Right ventricle myocardium inferior (tissue), 1 donor: ENCODE results near the gene AGFG2. TPM values are rescaled to one million over a fixed set of nuclear protein-coding genes. Genes with fewer than 3 reads are reported as not detected.

Experiments
- ATAC-seq: fragments of 200-7000 bp; cut with Tn5 transposase; one replicate; pipeline ENCODE4 v1.9.1; 2020; ENCODE audit warnings: mild to moderate bottlenecking, moderate library complexity
- DNase-seq: peaks from one replicate; pipeline ENCODE4 v3.0.0; 2021; ENCODE audit errors: missing footprints
- intact Hi-C: fragments of 100-400 bp; cut with DNase I; formaldehyde crosslinking; loops from one replicate; pipeline ENCODE4 v1.11.0; 2022
- total RNA-seq: library from RNA; stranded (reverse); fragmentation: NEBNext Ultra II Directional; extraction: Animal tissue kit (Norgen Biotek cat#: 25700); gene quantifications from one replicate; pipeline ENCODE4 v1.2.1, GENCODE V29; 2021
- donor health status: DM: no; HTN: yes; CAD: no; lungs with severe emphysema.

The AGFG2 gene
- total RNA-seq, 1 donor from 2014 or later: 21.5 TPM

DNA sequence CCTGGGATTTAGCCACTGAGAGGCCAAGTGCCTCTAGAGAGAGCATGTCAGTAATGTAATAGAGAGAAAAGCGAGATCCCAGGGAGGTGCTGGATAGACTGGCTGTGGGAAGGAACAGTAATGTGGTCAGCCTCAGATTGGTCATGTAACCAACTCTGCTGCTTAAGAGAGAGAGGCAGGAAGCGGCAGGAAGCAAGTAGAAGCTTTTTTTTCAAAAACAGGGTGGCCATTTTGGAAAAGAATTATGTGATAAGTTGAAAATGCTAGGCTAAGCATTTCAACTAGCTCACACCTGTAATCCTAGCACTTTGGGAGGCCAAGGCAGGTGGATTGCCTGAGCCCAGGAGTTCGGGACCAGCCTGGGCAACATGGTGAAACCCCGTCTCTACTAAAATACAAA is 59.4 kb downstream of the AGFG2 start:
- intact Hi-C loops: no loop called here
- ATAC-seq: no peak
- DNase-seq: no peak

DNA sequence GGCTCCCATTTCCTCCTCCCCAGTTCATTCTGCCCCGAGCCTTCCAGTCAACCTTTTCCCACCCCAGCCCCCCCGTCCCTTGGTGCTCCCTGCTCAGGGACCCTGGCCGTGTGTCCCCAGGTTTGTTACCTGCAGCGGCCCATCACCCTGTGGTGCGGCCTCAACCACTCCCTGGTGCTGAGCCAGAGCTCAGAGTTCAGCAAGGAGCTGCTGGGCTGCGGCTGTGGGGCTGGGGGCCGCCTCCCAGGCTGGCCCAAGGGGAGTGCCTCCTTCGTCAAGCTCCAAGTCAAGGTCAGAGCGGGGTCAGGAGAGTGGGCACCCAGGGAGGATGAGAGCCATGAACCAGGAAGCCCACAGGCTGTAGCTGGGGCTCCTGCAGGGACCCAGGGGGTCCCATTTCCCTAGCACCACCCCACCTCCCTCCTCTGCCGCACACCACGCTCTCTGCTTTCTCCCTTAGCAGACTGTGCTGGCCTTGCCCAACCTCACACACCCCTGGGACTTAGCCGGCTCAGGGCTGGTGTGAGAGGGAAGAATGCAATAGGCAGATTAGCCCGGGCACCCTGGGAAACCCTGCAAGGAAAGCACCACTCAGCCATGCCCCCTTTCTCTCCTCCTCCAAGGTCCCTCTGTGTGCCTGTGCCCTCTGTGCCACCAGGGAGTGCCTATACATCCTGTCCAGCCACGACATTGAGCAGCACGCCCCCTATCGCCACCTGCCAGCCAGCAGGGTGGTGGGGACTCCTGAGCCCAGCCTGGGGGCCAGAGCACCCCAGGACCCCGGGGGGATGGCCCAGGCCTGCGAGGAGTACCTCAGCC is 61.1 kb downstream of the AGFG2 start:
- intact Hi-C loops: no loop called here
- ATAC-seq: no peak
- DNase-seq: no peak

DNA sequence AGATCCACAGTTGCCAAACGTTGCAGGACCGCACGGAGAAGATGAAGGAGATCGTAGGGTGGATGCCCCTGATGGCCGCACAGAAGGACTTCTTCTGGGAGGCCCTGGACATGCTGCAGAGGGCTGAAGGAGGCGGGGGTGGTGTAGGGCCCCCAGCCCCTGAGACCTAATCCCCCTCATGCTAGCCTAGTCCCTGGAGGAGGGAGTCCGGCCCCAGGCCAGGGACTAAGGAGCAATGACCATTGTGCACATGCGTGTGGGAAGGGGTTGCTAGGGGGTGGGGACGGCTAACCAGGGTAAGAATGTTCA is 61.7 kb downstream of the AGFG2 start:
- intact Hi-C loops: no loop called here
- DNase-seq: no peak
- no peak for ATAC-seq

DNA sequence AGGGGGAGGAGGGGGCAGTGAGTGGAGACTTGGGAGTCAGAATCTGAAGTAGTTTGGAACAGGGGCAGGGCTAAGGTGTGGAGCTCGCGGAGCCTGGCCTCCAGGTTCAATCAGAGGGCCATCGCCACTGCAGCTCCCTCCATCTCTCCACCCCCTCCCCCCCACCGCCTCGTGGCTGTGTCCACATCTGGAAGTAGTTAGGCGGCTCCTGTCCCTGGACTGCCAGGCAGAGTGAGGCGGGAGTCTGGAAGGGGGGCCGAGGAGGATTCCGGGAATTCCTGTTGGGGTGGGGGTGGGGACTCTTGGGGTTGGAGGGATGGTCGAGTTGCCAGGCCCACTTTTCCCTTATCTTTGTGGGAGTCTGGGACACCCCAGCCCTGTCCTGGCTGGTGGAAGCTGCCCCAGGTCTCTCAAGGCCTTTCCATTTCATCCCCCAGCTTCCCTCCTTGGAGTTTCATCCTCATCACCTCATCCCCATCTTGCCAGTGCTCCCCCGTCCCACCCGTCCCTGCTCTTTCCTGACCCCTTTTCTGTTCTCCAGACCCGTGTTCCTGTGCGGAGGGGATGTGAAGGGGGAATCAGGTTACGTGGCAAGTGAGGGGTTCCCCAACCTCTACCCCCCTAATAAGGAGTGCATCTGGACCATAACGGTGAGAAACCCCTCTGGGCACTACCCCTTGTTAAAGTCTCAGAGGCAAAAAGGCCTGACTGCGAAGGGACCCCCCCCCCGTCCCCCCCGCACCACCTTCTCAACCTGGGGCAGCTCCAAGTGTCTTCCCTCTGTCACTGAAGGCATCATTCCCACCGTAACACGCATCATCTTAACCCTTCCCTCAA is 64.1 kb downstream of the AGFG2 start:
- intact Hi-C loops: loop anchor here (1.0 kb wide), 1 partner anchor 16 kb away; no protein-coding TSS in a partner anchor
- peak; percentile 68 for ATAC-seq
- DNase-seq: peak; percentile 88

DNA sequence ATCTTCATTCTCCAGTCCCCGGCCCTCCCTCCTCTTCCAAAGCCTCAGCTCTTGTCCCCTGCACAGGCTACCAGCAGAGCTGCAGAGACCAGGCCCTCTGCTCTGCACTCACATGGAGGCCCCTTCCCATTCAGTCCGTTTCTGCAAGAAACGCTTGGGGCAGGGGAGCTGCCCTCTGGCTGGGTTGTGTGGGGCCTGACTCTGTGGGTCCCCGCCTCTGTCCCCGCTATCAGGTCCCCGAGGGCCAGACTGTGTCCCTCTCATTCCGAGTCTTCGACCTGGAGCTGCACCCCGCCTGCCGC is 64.7 kb downstream of the AGFG2 start:
- intact Hi-C loops: no loop called here
- DNase-seq (no peak), ATAC-seq (no peak)

DNA sequence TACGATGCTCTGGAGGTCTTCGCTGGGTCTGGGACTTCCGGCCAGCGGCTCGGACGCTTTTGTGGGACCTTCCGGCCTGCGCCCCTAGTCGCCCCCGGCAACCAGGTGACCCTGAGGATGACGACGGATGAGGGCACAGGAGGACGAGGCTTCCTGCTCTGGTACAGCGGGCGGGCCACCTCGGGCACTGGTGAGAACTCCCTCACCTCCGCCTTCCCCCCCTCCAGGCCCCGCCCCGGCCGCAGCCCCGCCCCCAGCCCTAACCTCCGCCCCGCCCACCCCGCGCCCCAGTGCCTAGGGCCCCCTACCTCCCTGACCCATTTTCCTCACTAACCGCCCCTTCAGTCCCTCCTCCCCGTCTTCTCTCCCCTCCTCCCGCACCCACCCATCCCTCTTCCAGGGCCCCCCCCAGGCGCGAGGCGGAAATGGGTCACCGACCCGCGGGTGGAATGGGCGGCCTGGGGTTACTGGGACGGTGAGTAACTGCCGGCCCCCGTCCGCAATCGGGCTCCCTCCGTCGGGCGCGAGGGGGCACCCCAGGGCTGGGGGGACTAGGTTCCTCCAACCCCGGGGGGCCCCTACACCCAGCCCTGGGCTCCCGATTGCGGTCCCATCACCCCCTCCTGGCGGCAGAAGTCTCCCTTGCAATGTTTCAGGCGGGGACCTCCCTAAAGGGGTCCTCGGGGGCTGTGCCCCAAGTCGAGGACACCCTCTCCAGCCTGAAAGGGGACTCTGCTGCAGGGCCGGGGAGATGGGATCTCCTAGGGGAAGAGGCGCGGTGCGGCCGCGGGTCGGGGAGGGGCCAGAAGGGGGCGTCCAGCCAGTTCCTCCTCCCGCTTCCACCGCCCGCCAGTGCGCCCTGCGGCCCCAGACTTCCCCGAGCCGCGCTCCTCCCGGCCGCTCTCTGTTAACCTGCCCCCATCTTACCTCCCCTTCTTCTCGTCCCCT is 65.3 kb downstream of the AGFG2 start:
- DNase-seq (peak; percentile 90), ATAC-seq (peak; percentile 75)
- intact Hi-C loops: no loop called here

DNA sequence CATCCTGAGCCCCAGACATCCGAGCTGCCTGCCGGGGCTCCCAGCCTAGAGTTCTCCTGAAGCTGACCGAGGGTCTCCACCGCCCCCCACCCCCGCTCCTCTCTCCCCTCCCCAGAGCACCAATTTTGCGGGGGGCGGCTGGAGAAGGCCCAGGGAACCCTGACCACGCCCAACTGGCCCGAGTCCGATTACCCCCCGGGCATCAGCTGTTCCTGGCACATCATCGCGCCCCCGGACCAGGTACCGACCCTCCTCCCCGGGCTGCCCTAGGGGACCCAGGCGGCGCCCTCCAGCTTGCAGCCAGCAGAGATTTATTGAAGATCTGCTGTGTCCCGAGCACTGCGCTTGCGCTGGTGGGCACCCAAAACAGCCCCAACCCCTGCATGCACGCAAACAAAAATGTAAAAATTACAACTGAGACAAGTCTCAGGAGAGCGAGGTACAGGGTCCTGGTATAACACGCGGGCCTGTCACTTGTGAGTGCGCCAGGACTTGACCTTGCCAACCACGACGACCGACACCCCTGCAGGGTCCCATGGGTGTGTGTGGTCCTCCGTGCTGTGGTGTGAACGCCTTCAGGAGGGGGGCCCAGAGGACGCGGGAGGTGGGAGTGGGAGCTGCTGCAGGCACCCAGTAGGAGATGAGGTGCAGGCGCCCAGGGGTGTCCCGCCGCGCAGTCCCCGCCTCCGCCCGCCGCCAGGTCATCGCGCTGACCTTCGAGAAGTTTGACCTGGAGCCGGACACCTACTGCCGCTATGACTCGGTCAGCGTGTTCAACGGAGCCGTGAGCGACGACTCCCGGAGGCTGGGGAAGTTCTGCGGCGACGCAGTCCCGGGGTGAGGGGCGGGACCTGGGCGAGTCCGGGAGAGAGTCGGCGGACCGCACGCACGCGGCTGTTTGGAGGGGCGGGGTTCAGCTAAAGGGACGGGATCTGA is 66.2 kb downstream of the AGFG2 start:
- DNase-seq (peak; percentile 86), ATAC-seq (peak; percentile 4)
- intact Hi-C loops: no loop called here

DNA sequence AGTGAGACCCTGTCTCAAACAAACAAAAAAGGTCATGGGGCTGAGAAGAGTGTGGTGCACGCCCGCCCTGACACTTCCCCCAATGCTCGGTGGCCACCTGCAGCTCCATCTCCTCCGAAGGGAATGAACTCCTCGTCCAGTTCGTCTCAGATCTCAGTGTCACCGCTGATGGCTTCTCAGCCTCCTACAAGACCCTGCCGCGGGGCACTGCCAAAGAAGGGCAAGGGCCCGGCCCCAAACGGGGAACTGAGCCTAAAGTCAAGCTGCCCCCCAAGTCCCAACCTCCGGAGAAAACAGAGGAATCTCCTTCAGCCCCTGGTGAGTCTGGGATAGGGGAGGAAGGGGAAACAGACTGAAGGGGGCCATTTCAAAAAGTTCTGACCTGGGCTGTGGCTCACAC is 67.3 kb downstream of the AGFG2 start:
- intact Hi-C loops: no loop called here
- ATAC-seq (no peak), DNase-seq (peak; percentile 72)

DNA sequence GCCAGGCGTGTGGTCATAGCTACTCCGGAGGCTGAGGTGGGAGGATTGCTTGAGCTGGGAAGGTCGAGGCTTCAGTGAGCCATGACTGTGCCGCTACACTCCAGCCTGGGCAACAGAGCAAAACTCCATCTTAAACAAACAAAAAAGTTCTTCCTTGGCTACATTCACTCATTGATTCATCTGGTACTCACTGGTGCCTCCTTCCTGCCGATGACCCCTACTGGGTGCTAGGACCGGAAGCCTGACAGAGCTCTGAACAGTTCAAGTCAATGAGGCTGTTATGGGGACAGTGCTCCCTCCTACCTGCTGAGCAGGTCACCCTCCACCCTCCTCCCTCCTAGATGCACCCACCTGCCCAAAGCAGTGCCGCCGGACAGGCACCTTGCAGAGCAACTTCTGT is 68.1 kb downstream of the AGFG2 start:
- DNase-seq (no peak), ATAC-seq (no peak)
- intact Hi-C loops: no loop called here

DNA sequence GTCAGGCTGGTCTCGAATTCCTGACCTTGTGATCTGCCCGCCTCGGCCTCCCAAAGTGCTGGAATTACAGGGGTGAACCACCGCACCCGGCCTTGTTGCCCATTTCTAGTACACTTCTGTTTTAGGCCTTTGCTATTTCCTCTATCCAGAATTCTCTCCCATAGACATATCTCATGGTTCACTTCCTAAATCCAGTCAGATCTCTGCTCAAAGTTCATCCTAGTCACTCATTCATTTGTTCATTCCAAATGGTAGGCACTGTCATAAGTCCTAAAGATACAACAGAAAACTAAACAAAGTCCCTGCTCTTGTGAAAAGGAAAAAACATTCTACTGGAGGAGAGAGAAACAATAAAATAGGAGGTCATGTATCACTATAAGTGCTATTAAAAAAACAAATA is 71.0 kb downstream of the AGFG2 start:
- DNase-seq: no peak
- intact Hi-C loops: loop anchor here (5.0 to 10.0 kb wide), 2 partner anchors 82 to 245 kb away; partner anchors contain the start of genes GIGYF1 and SLC12A9
- ATAC-seq: no peak

DNA sequence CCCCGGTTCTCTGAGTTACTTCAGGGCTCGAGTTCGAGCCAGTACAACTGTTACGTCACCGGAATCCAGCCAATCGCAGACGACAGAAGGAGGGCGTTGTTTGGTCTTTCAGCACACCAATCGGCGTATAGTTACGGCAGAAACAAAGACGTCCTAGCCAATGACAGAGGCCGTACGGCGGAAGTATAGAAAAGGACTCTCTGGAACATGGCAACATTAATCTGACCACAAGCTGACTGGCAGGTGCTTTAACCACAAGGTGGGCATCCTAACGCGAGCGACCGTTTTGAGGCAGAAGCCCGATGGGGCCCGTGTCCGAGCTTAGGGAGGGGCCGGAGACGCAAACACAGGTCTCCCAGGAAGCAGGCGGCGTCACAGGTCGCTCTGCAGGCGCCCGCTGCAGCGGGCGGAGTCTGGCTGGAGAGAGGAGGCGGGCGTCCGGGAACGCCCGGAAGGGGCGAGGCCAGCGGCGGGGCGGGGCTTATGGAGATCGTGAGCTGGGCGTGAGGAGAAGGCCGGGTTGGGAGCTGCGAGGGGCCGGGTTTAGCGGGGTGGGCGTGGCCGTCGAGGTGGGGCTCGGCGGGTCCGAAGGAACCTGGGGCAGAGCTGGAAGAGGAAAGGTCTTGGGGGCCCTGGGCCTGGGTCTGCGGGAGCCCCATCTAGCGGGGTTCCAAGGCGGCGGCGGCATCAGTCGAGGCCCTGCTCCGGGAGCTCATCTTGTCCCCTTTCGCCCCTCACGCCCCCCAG is 73.2 kb downstream of the AGFG2 start, which contains the start of gene MOSPD3:
Gene MOSPD3, plus strand, starts transcription at position 558 of the 747 bp plus-strand sequence. CDS start 252 bp downstream, outside the sequence.
- DNase-seq (peak; percentile 98), ATAC-seq (peak; percentile 97)
- intact Hi-C loops: loop anchor here (1.0 to 10.0 kb wide), 4 partner anchors 25 to 243 kb away; partner anchors contain the start of genes FBXO24, GIGYF1, GNB2 and LRCH4

DNA sequence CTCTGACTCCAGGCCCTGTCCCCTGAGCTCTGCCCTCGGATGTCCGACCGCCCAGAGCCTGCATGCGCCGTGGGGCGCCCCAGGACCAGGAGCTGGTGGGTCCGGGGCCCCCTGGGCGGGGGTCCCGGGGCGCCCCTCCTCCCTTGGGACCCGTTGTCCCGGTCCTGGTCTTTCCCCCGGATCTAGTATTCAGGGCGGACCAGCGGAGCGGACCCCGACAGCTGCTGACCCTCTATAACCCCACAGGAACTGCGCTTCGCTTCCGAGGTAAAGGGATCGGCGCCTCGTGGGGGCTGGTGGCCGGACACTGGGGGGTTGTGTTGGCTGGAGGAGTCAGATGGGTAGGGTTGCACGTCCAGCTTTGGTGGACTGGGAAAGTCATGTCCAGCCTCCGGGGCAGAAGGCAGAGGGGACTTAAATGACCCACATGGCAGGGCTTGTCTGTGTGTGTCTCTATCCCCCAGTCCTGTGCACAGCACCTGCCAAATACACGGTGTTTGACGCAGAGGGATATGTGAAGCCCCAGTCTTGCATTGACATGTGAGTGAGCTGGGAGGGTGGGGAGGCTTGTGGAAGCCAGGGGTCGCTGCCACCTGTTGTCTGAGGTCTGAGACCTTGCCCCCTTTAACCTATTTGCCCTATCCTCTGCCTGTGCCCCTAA is 73.9 kb downstream of the AGFG2 start:
- peak; percentile 71 for DNase-seq
- intact Hi-C loops: loop anchor here (1.0 to 10.0 kb wide), 4 partner anchors 26 to 242 kb away; partner anchors contain the start of genes FBXO24, GIGYF1, GNB2 and LRCH4
- ATAC-seq: peak; percentile 2

DNA sequence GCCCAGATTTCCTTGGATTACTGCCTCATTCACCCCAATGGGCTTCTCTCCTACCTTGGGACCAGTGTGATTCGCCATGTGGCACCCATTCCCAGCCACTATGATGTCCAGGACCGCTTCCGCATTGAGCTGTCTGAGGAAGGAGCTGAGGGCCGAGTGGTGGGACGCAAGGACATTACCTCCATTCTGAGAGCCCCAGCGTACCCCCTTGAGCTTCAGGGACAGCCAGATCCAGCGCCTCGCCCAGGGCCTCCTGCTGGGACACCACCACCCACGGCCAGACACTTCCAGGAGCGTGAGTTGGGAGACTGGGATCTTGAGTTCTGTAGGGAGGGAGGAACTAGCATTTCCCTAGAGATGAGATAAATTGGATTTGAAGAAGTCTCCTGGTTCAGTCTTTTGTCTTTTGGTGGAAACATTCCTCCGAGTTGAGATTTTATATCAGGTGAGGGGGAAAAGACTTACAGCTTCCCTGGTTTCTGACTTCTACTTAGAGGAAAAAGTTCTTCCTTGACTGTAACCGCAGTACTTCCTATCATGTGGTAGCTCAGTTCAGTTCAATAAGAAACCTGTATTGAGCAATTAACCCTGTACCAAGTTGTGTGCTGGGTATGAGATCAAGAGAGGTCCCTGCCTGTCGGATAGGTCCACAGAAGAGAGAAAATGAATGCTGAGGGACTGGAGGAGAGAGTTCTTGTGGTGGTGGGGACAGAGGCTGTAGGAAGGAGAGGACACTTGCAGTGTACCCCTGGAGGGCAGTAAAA is 74.6 kb downstream of the AGFG2 start:
- no peak for DNase-seq
- ATAC-seq: no peak
- intact Hi-C loops: loop anchor here (2.0 to 10.0 kb wide), 3 partner anchors 27 to 241 kb away; partner anchors contain the start of genes FBXO24, GIGYF1, LRCH4 and SLC12A9

DNA sequence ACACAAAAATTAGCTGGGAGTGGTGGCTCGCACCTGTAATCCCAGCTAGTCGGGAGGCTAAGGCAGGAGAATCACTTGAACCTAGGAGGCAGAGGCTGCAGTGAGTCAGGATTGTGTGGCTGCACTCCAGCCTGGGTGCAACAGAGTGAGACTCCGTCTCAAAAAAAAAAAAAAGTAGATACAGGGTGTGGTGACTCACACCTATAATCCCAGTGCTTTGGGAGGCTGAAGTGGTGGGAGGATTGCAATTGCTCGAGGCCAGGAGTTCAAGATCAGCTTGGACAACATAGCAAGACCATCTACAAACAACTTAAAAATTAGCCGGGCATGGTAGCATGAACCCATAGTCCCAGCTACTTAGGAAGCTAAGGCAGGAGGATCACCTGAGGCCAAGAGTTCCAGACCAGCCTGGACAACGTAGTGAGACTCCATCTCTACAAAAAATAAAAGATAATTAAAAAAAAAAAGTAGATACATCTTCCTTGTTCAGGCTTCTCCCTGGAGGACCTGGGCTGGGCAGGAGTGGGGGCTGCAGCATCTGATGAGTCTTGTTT is 75.4 kb downstream of the AGFG2 start:
- ATAC-seq (no peak), DNase-seq (no peak)
- intact Hi-C loops: loop anchor here (5.0 to 10.0 kb wide), 2 partner anchors 78 to 240 kb away; partner anchors contain the start of genes GIGYF1 and SLC12A9
